Measurements from ENCODE around the gene NR2E1. TPM values are rescaled to one million over a fixed set of nuclear protein-coding genes. Genes with fewer than 3 reads are reported as not detected.

Gene NR2E1
- total RNA-seq, 1 donor from 2014 or later, result 0.18 TPM

DNA sequence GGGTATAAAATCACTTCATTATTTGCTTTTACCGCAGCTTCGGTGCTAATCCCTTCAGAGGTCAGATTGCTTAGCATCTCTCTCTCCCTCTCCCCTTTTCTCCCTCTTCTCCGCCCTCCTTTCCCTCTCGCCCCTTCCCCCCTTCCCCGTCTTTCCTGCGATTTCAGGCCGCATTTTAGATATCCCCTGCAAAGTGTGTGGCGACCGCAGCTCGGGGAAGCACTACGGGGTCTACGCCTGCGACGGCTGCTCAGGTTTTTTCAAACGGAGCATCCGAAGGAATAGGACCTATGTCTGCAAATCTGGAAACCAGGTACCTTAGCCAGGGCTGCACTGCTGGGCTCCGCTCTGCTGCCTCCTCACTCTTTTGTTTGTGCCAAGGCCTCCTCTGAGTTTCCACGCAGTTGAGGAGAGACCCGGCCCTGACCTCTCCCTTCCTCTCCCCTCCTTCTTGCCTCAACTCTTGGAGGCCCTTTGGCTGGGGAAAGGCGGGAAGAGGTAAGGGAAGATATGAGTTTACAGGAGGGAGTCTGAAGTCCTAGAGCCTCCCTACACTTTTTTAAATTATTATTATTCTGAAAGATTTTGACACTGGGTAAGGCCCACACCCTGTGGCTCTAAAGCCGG is 5.6 kb downstream of the NR2E1 start:
- no peak for DNase-seq (ENCODE audit: low spot score)

- DNase-seq (ENCODE audit: low spot score), result no peak
Measured at GRCh38 chr6:108171918-108172516, 6.2 kb downstream of the NR2E1 start.

GRCh38 chr6:108174371-108175175 is 8.8 kb downstream of the NR2E1 start:
- DNase-seq (ENCODE audit: low spot score), result no peak

GRCh38 chr6:108175176-108175591 is 9.4 kb downstream of the NR2E1 start:
- DNase-seq (ENCODE audit: low spot score), result no peak

- no peak for DNase-seq (ENCODE audit: low spot score)
Measured at GRCh38 chr6:108175592-108176279, 9.9 kb downstream of the NR2E1 start.

GRCh38 chr6:108176281-108177089 is 10.7 kb downstream of the NR2E1 start:
- DNase-seq (ENCODE audit: low spot score), result no peak

DNA sequence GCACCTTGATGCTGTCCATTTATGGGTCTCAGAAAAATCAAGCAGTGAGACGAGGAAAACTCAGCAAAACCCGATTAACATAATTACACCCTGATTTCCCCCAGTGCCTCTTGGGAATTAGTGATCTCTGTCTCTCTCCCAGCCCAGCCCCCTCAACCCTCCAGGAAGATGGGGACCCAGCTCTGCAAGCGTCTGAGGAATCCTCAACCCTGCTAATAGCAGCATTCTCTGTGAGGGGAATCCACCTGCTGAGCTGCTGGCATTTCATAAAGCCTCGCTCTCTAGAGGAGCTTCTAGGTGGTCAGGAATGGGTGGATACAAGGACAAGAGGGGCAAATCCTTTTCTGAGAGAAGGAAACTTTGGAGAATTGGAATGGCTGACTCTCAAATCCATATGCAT is 13.9 kb downstream of the NR2E1 start:
- DNase-seq (ENCODE audit: low spot score), result no peak

- DNase-seq (ENCODE audit: low spot score), result no peak
Measured at GRCh38 chr6:108180266-108180665, 14.4 kb downstream of the NR2E1 start.

DNA sequence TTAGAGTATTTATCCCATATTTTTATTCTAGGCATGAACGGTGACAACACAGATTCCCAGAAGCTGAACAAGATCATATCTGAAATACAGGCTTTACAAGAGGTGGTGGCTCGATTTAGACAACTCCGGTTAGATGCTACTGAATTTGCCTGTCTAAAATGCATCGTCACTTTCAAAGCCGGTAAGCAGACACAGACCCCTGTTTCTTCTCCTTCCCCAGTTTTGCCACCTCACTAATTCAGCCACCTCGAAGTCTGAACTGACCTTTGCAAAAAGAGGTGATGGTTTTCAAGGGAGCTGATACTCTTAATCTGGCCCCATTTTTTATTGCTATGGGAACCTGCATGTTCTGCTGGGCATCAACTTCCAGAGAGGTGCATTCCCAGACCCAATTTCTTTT is 15.0 kb downstream of the NR2E1 start:
- no peak for DNase-seq (ENCODE audit: low spot score)

- no peak for DNase-seq (ENCODE audit: low spot score)
Measured at GRCh38 chr6:108186226-108186625, 20.4 kb downstream of the NR2E1 start.

- no peak for DNase-seq (ENCODE audit: low spot score)
Measured at GRCh38 chr6:108187519-108187918, 21.7 kb downstream of the NR2E1 start.

DNA sequence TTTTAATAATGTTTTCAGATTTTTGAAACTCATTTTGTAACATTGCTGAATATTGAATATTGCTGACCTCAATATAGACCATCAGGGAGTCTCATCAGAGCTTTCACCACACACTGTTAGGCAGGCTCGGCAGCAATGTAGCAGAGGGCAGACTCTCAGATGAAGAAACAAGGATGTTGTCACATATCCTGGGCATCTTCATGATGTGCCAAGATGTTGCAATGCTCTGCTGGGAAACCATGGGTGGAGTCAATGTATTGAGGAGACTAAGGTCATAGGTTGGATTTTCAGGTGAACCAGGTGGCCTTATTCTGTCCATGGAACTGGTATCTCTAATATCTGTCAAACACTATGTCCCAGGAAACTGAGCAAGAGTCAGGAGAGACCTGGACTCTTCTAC is 27.3 kb downstream of the NR2E1 start:
- no peak for DNase-seq (ENCODE audit: low spot score)

- DNase-seq (ENCODE audit: low spot score), result no peak
Measured at GRCh38 chr6:108193835-108194234, 28.0 kb downstream of the NR2E1 start.

DNA sequence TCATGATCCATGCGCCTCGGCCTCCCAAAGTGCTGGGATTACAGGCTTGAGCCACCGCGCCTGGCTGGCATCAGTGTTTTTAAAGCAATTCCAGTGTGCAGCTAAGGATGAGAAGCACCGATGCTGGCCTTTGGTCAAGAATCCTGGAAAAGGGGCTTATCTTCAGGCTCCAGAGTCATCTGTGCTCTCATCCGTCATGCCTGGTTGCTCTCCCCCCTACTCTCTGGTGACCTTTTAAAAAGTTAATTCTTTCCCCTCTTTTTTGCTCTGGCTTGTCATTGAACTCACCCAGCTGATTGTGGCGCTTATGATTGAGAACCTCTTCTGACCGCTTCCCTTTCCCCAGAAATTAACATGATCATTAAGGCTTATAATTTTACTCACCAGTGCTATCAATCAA is 28.7 kb downstream of the NR2E1 start:
- DNase-seq (ENCODE audit: low spot score), result no peak

DNA sequence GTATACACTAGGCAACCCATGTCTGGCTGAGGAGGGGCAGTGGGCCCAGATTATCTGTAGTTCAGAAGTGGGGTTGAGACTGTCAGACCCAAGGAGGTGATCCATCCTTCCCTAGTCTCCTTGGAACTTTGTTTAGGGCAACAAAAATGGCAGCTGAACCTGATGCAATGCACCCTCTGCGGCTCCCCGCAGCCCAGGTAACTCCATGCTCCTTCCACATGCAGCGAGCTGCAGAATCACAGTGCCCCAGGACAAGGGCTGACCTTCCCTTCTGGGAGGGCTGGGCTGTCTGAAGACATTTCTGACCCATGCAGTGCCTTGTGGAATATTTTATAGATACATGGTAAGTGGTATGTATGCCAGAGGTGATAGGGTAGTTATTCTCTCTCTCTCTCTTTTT is 29.4 kb downstream of the NR2E1 start:
- no peak for DNase-seq (ENCODE audit: low spot score)

GRCh38 chr6:108198761-108199498 is 33.1 kb downstream of the NR2E1 start:
- no peak for DNase-seq (ENCODE audit: low spot score)

DNA sequence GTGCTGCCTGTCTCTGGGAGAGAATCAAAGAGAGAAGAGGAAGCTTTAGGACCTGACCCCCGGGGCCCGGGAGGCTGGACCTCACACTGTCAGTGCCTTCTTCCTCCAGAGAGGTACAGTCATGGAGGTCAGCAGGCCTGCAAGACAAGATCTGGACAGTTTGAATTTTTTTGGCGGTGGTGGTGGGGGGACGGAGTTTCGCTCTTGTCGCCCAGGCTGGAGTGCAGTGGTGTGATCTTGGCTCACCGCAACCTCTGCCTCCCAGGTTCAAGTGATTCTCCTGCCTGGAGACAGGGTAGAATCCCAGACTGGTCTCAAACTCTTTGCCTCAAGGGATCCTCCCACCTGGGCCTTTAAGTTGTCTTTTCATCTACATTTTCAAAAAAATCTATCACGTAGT is 34.4 kb downstream of the NR2E1 start:
- DNase-seq (ENCODE audit: low spot score), result no peak

- no peak for DNase-seq (ENCODE audit: low spot score)
Measured at GRCh38 chr6:108200631-108201030, 34.8 kb downstream of the NR2E1 start.

DNA sequence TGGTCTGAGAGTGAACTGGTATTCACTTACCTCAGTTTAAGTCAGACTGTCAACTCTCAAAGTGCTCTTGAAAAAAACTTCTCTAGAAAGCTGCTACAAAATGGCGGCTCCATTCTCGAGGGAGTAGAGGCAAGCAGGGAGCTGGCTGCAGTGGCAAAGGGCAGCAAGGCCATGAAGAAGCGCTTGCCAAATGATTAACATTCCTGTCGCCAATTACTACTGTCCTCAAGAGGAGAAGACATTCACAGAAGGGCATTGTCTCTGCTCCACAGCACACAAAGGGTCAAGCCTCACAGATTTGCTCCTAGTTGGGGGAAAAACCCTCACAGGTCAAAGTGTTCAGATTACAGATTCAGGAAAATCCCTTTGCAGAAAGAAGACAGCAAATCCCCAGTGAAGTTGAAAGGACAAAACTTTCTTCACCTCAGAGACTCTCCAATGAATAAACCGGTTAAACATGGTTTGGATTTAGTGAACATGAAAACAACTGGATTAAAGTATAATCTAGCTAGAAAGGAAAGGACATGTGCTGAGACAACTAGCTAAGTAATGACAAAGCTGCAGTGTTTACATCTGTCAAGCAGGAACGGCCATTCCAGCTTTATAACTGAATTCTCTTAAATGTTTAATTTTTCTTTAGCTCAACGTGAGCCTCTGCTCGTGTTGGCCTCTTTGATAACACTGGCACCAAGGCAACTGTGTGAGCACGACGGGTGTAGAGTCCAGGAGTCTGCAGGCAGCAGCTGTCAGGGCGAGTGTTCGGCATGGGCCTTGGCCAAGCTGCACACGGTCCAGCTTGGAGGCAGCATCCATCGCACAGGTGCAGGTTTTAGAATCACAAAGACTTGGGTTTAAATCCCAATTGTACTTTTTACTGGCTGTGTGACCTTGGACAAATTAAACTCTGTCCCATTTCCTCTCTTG is 37.6 kb downstream of the NR2E1 start:
- DNase-seq (ENCODE audit: low spot score), result no peak

- DNase-seq (ENCODE audit: low spot score), result no peak
Measured at GRCh38 chr6:108207013-108207412, 41.2 kb downstream of the NR2E1 start.

All from ureter (tissue), 1 donor.